Keratinocyte (primary cell): ENCODE data around the gene TCEANC2. TPM values are rescaled to one million over a fixed set of nuclear protein-coding genes. Genes with fewer than 3 reads are reported as not detected.
"Not testable (repeated sequence)": the region's sequence is repeated elsewhere in the genome, so short reads cannot be mapped to it uniquely, and the experiment has no call there.

Source experiments
- DNase-seq: peaks from one replicate; pipeline ENCODE4 v3.0.0-alpha.2; 2011; ENCODE audit warnings: low read depth, missing footprints, low spot score
- FAIRE-seq: peaks from 2 replicates; lab custom pipeline; 2011; peaks lifted over from hg19 to GRCh38; lab: Jason Lieb, UNC
- H2AFZ ChIP-seq: 2 replicates; pipeline ENCODE4 v1.6.0; 2012; ENCODE audit warnings: low read length, control low read depth, inconsistent platforms; ENCODE audit not compliant: control insufficient read depth
- H3K27ac ChIP-seq: 2 replicates; pipeline ENCODE4 v1.5.1; 2011; ENCODE audit warnings: low read length; ENCODE audit not compliant: control insufficient read depth, insufficient read depth
- H3K27me3 ChIP-seq: 3 replicates; pipeline ENCODE4 v1.6.0; 2011; ENCODE audit warnings: low read length; ENCODE audit not compliant: control insufficient read depth, insufficient read depth; ENCODE audit errors: extremely low read depth
- H3K36me3 ChIP-seq, 2 experiments: 2 replicates in 1 of 2; 3 replicates in 1 of 2; pipeline ENCODE4 v1.5.1; 2011; ENCODE audit warnings: low read length in 2 of 2, mild to moderate bottlenecking in 1 of 2; ENCODE audit not compliant: control insufficient read depth in 2 of 2, insufficient read depth in 2 of 2; ENCODE audit errors: extremely low read depth in 1 of 2
- H3K4me1 ChIP-seq: 3 replicates; pipeline ENCODE4 v1.5.1; 2011; ENCODE audit warnings: low read length; ENCODE audit not compliant: control insufficient read depth, insufficient read depth; ENCODE audit errors: extremely low read depth
- H3K4me2 ChIP-seq: 3 replicates; pipeline ENCODE4 v1.6.0; 2011; ENCODE audit warnings: low read depth, low read length; ENCODE audit not compliant: control insufficient read depth, insufficient read depth; ENCODE audit errors: extremely low read depth
- H3K4me3 ChIP-seq, 3 experiments: fragments of 200-600 bp in 1 of 3; sonication (generic) in 1 of 3; 2 replicates in 2 of 3; 3 replicates in 1 of 3; pipeline ENCODE4 v1.5.1; 2011 to 2016; ENCODE audit warnings: low read length in 3 of 3, mild to moderate bottlenecking in 3 of 3, control low read depth in 2 of 3, inconsistent platforms in 1 of 3, low read depth in 1 of 3, mixed read lengths in 1 of 3, mixed run types in 1 of 3, moderate library complexity in 1 of 3; ENCODE audit not compliant: control insufficient read depth in 2 of 3, insufficient read depth in 2 of 3; ENCODE audit errors: extremely low read depth in 1 of 3
- H3K79me2 ChIP-seq: 2 replicates; pipeline ENCODE4 v1.6.0; 2012; ENCODE audit warnings: low read length; ENCODE audit not compliant: control insufficient read depth, insufficient read depth
- H3K9ac ChIP-seq: 3 replicates; pipeline ENCODE4 v1.6.0; 2011; ENCODE audit warnings: low read length; ENCODE audit not compliant: control insufficient read depth, insufficient read depth; ENCODE audit errors: extremely low read depth
- H3K9me1 ChIP-seq: 3 replicates; pipeline ENCODE4 v1.6.0; 2011; ENCODE audit warnings: low read length; ENCODE audit not compliant: control insufficient read depth, insufficient read depth; ENCODE audit errors: extremely low read depth
- H3K9me3 ChIP-seq: 2 replicates; pipeline ENCODE4 v1.5.1; 2012; ENCODE audit warnings: low read depth, low read length; ENCODE audit not compliant: control insufficient read depth
- H4K20me1 ChIP-seq: 3 replicates; pipeline ENCODE4 v1.6.0; 2011; ENCODE audit warnings: low read length; ENCODE audit not compliant: control insufficient read depth, insufficient read depth; ENCODE audit errors: extremely low read depth
- CTCF ChIP-seq, 3 experiments: IDR thresholded peaks in 1 of 3; conservative IDR thresholded peaks in 1 of 3; optimal IDR thresholded peaks in 1 of 3; 2 replicates in 2 of 3; 3 replicates in 1 of 3; pipeline versions ENCODE3 to v1.5.1; 2011; ENCODE audit warnings: low read length in 3 of 3, mild to moderate bottlenecking in 3 of 3, moderate library complexity in 2 of 3, control low read depth in 1 of 3, inconsistent platforms in 1 of 3; ENCODE audit not compliant: insufficient read depth in 2 of 3; ENCODE audit errors: extremely low read depth in 1 of 3
- EZH2 ChIP-seq: IDR thresholded peaks from one replicate; pipeline ENCODE4 v1.6.1; 2012; ENCODE audit warnings: inconsistent platforms, mild to moderate bottlenecking, low read length, moderate library complexity
- dilution Hi-C: fragments of 300-500 bp; cut with MboI; formaldehyde crosslinking; loops from one replicate; pipeline ENCODE4 v1.7.0; 2020; ENCODE audit warnings: low sequenced_read_pairs; ENCODE audit not compliant: extremely low pct_ligation_motif_present
- polyA plus RNA-seq, 5 experiments: library from polyadenylated mRNA; depleted of rRNA in 3 of 5; stranded (reverse) in 3 of 5; stranded (forward) in 1 of 5; unstranded in 1 of 5; fragments of >200 nt; gene quantifications; 1 replicate in 1 of 5; 2 replicates in 3 of 5; 3 replicates in 1 of 5; pipeline versions ENCODE4 v1.2.1 to v1.2.3, GENCODE V29; 2011 to 2012; ENCODE audit warnings: missing spikeins in 2 of 5, low read depth in 1 of 5, low replicate concordance in 1 of 5

The TCEANC2 gene
- polyA plus RNA-seq, 1 donor (not counting 4 experiments of a cell fraction or from before 2014, with no cell fraction given) = 4.3 TPM

- TF ChIP-seq EZH2 (no peak), CTCF (optimal IDR thresholded peaks at IDR 0.05 in 1 of 3, IDR thresholded peaks at IDR 0.05 in 1 of 3, conservative IDR thresholded peaks at IDR 0.05 in 1 of 3; ENCODE audit: extremely low read depth in 1 of 3, insufficient read depth in 2 of 3, low read length in 3 of 3) (no peak)
- Histone ChIP-seq H3K9me3 (no peaks in the 10 kb centered on the region), H3K9me1 (no peaks in the 10 kb centered on the region), H3K4me1 (peaks cover 9% of the 10 kb centered on the region), H3K79me2 (peaks cover 46% of the 10 kb centered on the region), H3K27me3 (no peaks in the 10 kb centered on the region), H3K4me2 (no peak overlapping the region), H2AFZ (no peak overlapping the region), H3K9ac (no peak overlapping the region), H4K20me1 (no peaks in the 10 kb centered on the region), H3K27ac (no peak overlapping the region), H3K36me3 (no peaks in the 10 kb centered on the region), H3K4me3 (no peak overlapping the region)
- FAIRE-seq (no peak), DNase-seq (no peak)
- dilution Hi-C loops = no loop called here
These were observed 6.6 kb upstream of the TCEANC2 start for GRCh38 chr1:54046671-54047383.

GRCh38 chr1:54047384-54048305, 5.8 kb upstream of the TCEANC2 start:
- TF ChIP-seq EZH2 (no peak), CTCF (optimal IDR thresholded peaks at IDR 0.05 in 1 of 3, IDR thresholded peaks at IDR 0.05 in 1 of 3, conservative IDR thresholded peaks at IDR 0.05 in 1 of 3; ENCODE audit: extremely low read depth in 1 of 3, insufficient read depth in 2 of 3, low read length in 3 of 3) (no peak)
- Histone ChIP-seq H3K27me3 (no peaks in the 10 kb centered on the region), H3K9ac (no peak overlapping the region), H3K36me3 (no peaks in the 10 kb centered on the region), H3K27ac (no peak overlapping the region), H3K79me2 (peaks cover 54% of the 10 kb centered on the region), H2AFZ (no peak overlapping the region), H3K9me1 (no peaks in the 10 kb centered on the region), H3K9me3 (no peaks in the 10 kb centered on the region), H4K20me1 (no peaks in the 10 kb centered on the region), H3K4me1 (peaks cover 9% of the 10 kb centered on the region), H3K4me2 (no peak overlapping the region), H3K4me3 (no peak overlapping the region)
- FAIRE-seq (no peak), DNase-seq (no peak)
- dilution Hi-C loops = no loop called here

- H3K36me3 ChIP-seq, H3K27me3 ChIP-seq, dilution Hi-C loops, H3K9ac ChIP-seq, H2AFZ ChIP-seq, H3K4me2 ChIP-seq, H3K9me3 ChIP-seq, H4K20me1 ChIP-seq, FAIRE-seq, H3K4me3 ChIP-seq, DNase-seq, H3K9me1 ChIP-seq, H3K27ac ChIP-seq: not testable (repeated sequence)
- Histone ChIP-seq H3K79me2 (peaks cover 55% of the 10 kb centered on the region), H3K4me1 (peaks cover 15% of the 10 kb centered on the region)
These were observed 3.0 kb upstream of the TCEANC2 start for GRCh38 chr1:54050435-54050834.
